Measurements from ENCODE around the gene FTH1. TPM values are rescaled to one million over a fixed set of nuclear protein-coding genes. Genes with fewer than 3 reads are reported as not detected.

FTH1 gene
- total and polyA plus RNA-seq, 2 of the 13 experiments (the other 11 are each of a cell fraction or from before 2014, with no cell fraction given), result 607 to 760 TPM

DNA sequence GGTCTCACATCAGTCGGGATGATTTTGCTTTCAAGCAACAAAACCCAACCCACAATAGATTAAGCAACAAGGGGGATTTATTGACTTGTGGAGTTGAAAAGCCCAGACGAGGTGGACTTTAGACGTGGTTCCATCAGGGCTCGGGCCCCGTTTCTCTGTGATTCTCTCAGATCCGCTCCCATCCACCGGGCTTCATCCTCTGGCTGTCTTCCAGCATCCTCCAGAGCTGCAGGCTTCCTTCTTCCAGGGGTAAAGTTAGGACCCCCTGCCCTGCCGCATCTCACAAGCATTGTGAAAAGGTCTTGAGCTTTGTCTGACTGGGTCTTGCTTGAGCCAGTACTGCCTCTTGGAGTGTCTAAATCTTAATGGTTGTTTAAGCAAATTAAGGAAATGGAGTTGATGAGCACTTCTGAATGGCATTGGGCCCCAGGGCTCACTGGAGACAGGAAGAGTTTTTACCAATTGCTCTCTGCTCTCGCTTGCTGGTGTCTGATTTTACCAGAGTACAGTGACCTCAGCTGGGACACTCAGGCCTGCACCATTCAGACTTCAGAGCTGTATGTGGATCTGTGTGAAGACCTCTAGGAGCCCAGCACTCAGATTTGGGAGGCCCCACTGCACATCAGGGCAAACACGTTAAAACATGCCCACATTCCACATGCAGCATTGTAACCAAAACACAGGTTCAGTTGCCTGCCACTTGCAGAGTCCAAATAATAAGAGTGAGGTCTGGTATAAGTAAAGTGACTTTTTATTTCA is 13.5 kb upstream of the FTH1 start (continued):
- TF ChIP-seq, protein P1, sequence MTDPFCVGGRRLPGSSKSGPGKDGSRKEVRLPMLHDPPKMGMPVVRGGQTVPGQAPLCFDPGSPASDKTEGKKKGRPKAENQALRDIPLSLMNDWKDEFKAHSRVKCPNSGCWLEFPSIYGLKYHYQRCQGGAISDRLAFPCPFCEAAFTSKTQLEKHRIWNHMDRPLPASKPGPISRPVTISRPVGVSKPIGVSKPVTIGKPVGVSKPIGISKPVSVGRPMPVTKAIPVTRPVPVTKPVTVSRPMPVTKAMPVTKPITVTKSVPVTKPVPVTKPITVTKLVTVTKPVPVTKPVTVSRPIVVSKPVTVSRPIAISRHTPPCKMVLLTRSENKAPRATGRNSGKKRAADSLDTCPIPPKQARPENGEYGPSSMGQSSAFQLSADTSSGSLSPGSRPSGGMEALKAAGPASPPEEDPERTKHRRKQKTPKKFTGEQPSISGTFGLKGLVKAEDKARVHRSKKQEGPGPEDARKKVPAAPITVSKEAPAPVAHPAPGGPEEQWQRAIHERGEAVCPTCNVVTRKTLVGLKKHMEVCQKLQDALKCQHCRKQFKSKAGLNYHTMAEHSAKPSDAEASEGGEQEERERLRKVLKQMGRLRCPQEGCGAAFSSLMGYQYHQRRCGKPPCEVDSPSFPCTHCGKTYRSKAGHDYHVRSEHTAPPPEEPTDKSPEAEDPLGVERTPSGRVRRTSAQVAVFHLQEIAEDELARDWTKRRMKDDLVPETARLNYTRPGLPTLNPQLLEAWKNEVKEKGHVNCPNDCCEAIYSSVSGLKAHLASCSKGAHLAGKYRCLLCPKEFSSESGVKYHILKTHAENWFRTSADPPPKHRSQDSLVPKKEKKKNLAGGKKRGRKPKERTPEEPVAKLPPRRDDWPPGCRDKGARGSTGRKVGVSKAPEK (CRISPR knock-in tag; IDR thresholded peaks at IDR 0.05; ENCODE audit: borderline replicate concordance), result no peak
- no peak for TF ChIP-seq ZIK1 (CRISPR knock-in tag; IDR thresholded peaks at IDR 0.05; ENCODE audit: borderline replicate concordance, low read depth)
- TF ChIP-seq HMG20B (CRISPR knock-in tag; conservative IDR thresholded peaks at IDR 0.05), result no peak
- TF ChIP-seq ZFP90 (CRISPR knock-in tag; IDR thresholded peaks at IDR 0.05; ENCODE audit: borderline replicate concordance), result peak; percentile 31; the same call in 1 of the 2 replicates
- TF ChIP-seq SP5 (CRISPR knock-in tag; IDR thresholded peaks at IDR 0.05; ENCODE audit: borderline replicate concordance, low read depth), result no peak
- TF ChIP-seq ATF7 (IDR thresholded peaks at IDR 0.05), result no peak
- TF ChIP-seq ATF7 (CRISPR knock-in tag; IDR thresholded peaks at IDR 0.05), result no peak
- TF ChIP-seq, protein P2, sequence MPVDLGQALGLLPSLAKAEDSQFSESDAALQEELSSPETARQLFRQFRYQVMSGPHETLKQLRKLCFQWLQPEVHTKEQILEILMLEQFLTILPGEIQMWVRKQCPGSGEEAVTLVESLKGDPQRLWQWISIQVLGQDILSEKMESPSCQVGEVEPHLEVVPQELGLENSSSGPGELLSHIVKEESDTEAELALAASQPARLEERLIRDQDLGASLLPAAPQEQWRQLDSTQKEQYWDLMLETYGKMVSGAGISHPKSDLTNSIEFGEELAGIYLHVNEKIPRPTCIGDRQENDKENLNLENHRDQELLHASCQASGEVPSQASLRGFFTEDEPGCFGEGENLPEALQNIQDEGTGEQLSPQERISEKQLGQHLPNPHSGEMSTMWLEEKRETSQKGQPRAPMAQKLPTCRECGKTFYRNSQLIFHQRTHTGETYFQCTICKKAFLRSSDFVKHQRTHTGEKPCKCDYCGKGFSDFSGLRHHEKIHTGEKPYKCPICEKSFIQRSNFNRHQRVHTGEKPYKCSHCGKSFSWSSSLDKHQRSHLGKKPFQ (CRISPR knock-in tag; IDR thresholded peaks at IDR 0.05; ENCODE audit: insufficient replicate concordance), result no peak
- no peak for TF ChIP-seq ZNF383 (CRISPR knock-in tag; IDR thresholded peaks at IDR 0.05; ENCODE audit: borderline replicate concordance)
- TF ChIP-seq ZSCAN31 (CRISPR knock-in tag; IDR thresholded peaks at IDR 0.05; ENCODE audit: low read depth), result no peak
- TF ChIP-seq ZNF12 (CRISPR knock-in tag; IDR thresholded peaks at IDR 0.05), result peak; percentile 59; the same call in 1 of the 2 replicates
- peak; percentile 64 for TF ChIP-seq RXRB (CRISPR knock-in tag; IDR thresholded peaks at IDR 0.05; ENCODE audit: borderline replicate concordance)
- TF ChIP-seq, protein P3, sequence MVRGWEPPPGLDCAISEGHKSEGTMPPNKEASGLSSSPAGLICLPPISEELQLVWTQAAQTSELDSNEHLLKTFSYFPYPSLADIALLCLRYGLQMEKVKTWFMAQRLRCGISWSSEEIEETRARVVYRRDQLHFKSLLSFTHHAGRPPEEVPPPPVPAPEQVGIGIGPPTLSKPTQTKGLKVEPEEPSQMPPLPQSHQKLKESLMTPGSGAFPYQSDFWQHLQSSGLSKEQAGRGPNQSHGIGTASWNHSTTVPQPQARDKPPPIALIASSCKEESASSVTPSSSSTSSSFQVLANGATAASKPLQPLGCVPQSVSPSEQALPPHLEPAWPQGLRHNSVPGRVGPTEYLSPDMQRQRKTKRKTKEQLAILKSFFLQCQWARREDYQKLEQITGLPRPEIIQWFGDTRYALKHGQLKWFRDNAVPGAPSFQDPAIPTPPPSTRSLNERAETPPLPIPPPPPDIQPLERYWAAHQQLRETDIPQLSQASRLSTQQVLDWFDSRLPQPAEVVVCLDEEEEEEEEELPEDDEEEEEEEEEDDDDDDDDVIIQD (CRISPR knock-in tag; IDR thresholded peaks at IDR 0.05; ENCODE audit: low read depth), result peak; percentile 36; the same call in 1 of the 2 replicates
- no peak for TF ChIP-seq SOX6 (IDR thresholded peaks at IDR 0.05)
- peak; percentile 96 for TF ChIP-seq SOX6 (CRISPR knock-in tag; IDR thresholded peaks at IDR 0.05)
- TF ChIP-seq, protein P4, sequence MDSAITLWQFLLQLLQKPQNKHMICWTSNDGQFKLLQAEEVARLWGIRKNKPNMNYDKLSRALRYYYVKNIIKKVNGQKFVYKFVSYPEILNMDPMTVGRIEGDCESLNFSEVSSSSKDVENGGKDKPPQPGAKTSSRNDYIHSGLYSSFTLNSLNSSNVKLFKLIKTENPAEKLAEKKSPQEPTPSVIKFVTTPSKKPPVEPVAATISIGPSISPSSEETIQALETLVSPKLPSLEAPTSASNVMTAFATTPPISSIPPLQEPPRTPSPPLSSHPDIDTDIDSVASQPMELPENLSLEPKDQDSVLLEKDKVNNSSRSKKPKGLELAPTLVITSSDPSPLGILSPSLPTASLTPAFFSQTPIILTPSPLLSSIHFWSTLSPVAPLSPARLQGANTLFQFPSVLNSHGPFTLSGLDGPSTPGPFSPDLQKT (CRISPR knock-in tag; IDR thresholded peaks at IDR 0.05; ENCODE audit: borderline replicate concordance), result no peak
- no peak for TF ChIP-seq ZNF879 (CRISPR knock-in tag; IDR thresholded peaks at IDR 0.05)
- TF ChIP-seq ZFP36 (IDR thresholded peaks at IDR 0.05; ENCODE audit: borderline replicate concordance, low read depth, low read length, partially characterized antibody), result no peak
- TF ChIP-seq, protein P5, sequence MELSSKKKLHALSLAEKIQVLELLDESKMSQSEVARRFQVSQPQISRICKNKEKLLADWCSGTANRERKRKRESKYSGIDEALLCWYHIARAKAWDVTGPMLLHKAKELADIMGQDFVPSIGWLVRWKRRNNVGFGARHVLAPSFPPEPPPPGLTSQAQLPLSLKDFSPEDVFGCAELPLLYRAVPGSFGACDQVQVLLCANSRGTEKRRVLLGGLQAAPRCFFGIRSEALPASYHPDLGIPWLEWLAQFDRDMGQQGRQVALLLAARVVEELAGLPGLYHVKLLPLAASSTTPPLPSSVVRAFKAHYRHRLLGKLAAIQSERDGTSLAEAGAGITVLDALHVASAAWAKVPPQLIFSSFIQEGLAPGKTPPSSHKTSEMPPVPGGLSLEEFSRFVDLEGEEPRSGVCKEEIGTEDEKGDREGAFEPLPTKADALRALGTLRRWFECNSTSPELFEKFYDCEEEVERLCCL (CRISPR knock-in tag; IDR thresholded peaks at IDR 0.05; ENCODE audit: borderline replicate concordance), result no peak
- no peak for TF ChIP-seq ZNF234 (CRISPR knock-in tag; conservative IDR thresholded peaks at IDR 0.05)
- TF ChIP-seq KDM4B (CRISPR knock-in tag; IDR thresholded peaks at IDR 0.05), result peak; percentile 54; the same call in 1 of the 2 replicates

Measured in HepG2 (cell line).